Measurements from ENCODE around the gene NME2. TPM values are rescaled to one million over a fixed set of nuclear protein-coding genes. Genes with fewer than 3 reads are reported as not detected.
A peak's percentile ranks its signal among the peaks of the same experiment; 100 is the strongest.
"Not testable (repeated sequence)": the region's sequence is repeated elsewhere in the genome, so short reads cannot be mapped to it uniquely, and the experiment has no call there.

Gene NME2
- total RNA-seq, 1 donor from 2014 or later = 840 TPM

GRCh38 chr17:51121620-51122472, 44.4 kb upstream of the NME2 start:
- TF ChIP-seq CTCF (conservative IDR thresholded peaks at IDR 0.05; ENCODE audit: low read depth, low read length) = no peak
- DNase-seq (ENCODE audit: low read depth) = peak; percentile 96
- peak overlapping the region; percentile 66 for H3K4me3 ChIP-seq (ENCODE audit: low read depth, low read length)

- not testable (repeated sequence) for DNase-seq (ENCODE audit: low read depth)
- peak overlapping the region; percentile 66 for H3K4me3 ChIP-seq (ENCODE audit: low read depth, low read length)
Observed at GRCh38 chr17:51122473-51123115, 43.6 kb upstream of the NME2 start.

GRCh38 chr17:51124640-51125503, 41.3 kb upstream of the NME2 start:
- DNase-seq (ENCODE audit: low read depth) = no peak
- H3K4me3 ChIP-seq (ENCODE audit: low read depth, low read length) = no peak overlapping the region
- no peak for TF ChIP-seq CTCF (conservative IDR thresholded peaks at IDR 0.05; ENCODE audit: low read depth, low read length)

- no peak overlapping the region for H3K4me3 ChIP-seq (ENCODE audit: low read depth, low read length)
- DNase-seq (ENCODE audit: low read depth) = no peak
- no peak for TF ChIP-seq CTCF (conservative IDR thresholded peaks at IDR 0.05; ENCODE audit: low read depth, low read length)
Observed at GRCh38 chr17:51128076-51128475, 38.1 kb upstream of the NME2 start.

- DNase-seq (ENCODE audit: low read depth) = no peak
- TF ChIP-seq CTCF (conservative IDR thresholded peaks at IDR 0.05; ENCODE audit: low read depth, low read length) = no peak
- no peak overlapping the region for H3K4me3 ChIP-seq (ENCODE audit: low read depth, low read length)
Observed at GRCh38 chr17:51132964-51133319, 33.3 kb upstream of the NME2 start.

GRCh38 chr17:51133365-51133764, 32.8 kb upstream of the NME2 start:
- no peak for DNase-seq (ENCODE audit: low read depth)
- TF ChIP-seq CTCF (conservative IDR thresholded peaks at IDR 0.05; ENCODE audit: low read depth, low read length) = no peak
- H3K4me3 ChIP-seq (ENCODE audit: low read depth, low read length) = no peak overlapping the region

- DNase-seq (ENCODE audit: low read depth) = no peak
- TF ChIP-seq CTCF (conservative IDR thresholded peaks at IDR 0.05; ENCODE audit: low read depth, low read length) = no peak
- no peak overlapping the region for H3K4me3 ChIP-seq (ENCODE audit: low read depth, low read length)
Observed at GRCh38 chr17:51135956-51136355, 30.3 kb upstream of the NME2 start.
